ENCODE data around the gene VAMP5.
"Not testable (repeated sequence)": the region's sequence is repeated elsewhere in the genome, so short reads cannot be mapped to it uniquely, and the experiment has no call there.

Gene VAMP5

GRCh38 chr2:85584354-85584856, at the start of gene VAMP5:
TSS of gene VAMP5 (plus strand) at chr2:85584431. CDS start at chr2:85584491, 60 bp downstream.
- DNase-seq = no peak

GRCh38 chr2:85534881-85535280, 49.4 kb upstream of the VAMP5 start:
- no peak for DNase-seq

GRCh38 chr2:85536479-85536878, 47.8 kb upstream of the VAMP5 start:
- DNase-seq = no peak

- DNase-seq = no peak
Observed at GRCh38 chr2:85537600-85538506, 46.4 kb upstream of the VAMP5 start.

GRCh38 chr2:85538507-85539360, 45.5 kb upstream of the VAMP5 start, which contains the start of gene MAT2A:
TSS of gene MAT2A (plus strand) at chr2:85539168. CDS start at chr2:85539288, 120 bp downstream.
- peak; percentile 89 for DNase-seq

- peak; percentile 34 for DNase-seq
Observed at GRCh38 chr2:85539361-85540132, 44.7 kb upstream of the VAMP5 start.

GRCh38 chr2:85540133-85540648, 44.0 kb upstream of the VAMP5 start:
- no peak for DNase-seq

- no peak for DNase-seq
Observed at GRCh38 chr2:85541262-85541661, 43.0 kb upstream of the VAMP5 start.

- no peak for DNase-seq
Observed at GRCh38 chr2:85541753-85542457, 42.3 kb upstream of the VAMP5 start.

- DNase-seq = no peak
Observed at GRCh38 chr2:85542777-85543176, 41.5 kb upstream of the VAMP5 start.

GRCh38 chr2:85544254-85544691, 40.0 kb upstream of the VAMP5 start:
- DNase-seq = not testable (repeated sequence)

- DNase-seq = not testable (repeated sequence)
Observed at GRCh38 chr2:85544915-85545779, 39.1 kb upstream of the VAMP5 start.

GRCh38 chr2:85545780-85546240, 38.4 kb upstream of the VAMP5 start:
- no peak for DNase-seq

GRCh38 chr2:85547089-85547858, 37.0 kb upstream of the VAMP5 start:
- DNase-seq = no peak

GRCh38 chr2:85547859-85548607, 36.2 kb upstream of the VAMP5 start:
- DNase-seq = no peak

- DNase-seq = no peak
Observed at GRCh38 chr2:85548608-85548900, 35.7 kb upstream of the VAMP5 start.

GRCh38 chr2:85549095-85549494, 35.1 kb upstream of the VAMP5 start:
- no peak for DNase-seq

GRCh38 chr2:85549826-85550225, 34.4 kb upstream of the VAMP5 start:
- DNase-seq = no peak

GRCh38 chr2:85550486-85550885, 33.7 kb upstream of the VAMP5 start:
- DNase-seq = no peak
